Gastrocnemius medialis (tissue), 4 donors: Measurements from ENCODE around the gene GRIK1. TPM values are rescaled to one million over a fixed set of nuclear protein-coding genes. Genes with fewer than 3 reads are reported as not detected.

Experiments
- ATAC-seq, 2 donors: fragments of 150-250 bp; one replicate each; pipeline ENCODE4 v1.9.1; 2016
- DNase-seq, 2 donors: peaks; one replicate each; pipeline ENCODE4 v3.0.0-alpha.2; 2019
- H3K27ac ChIP-seq, 4 donors: fragments of 200-600 bp; sonication (generic); 1 replicate in 1 of 4; 2 replicates in 3 of 4; pipeline ENCODE4 v1.5.1; 2016 to 2018; ENCODE audit warnings: mild to moderate bottlenecking in 2 of 4, moderate library complexity in 1 of 4
- H3K27me3 ChIP-seq, 3 donors: fragments of 200-600 bp; sonication (generic) in 2 of 3; 1 replicate in 1 of 3; 2 replicates in 2 of 3; pipeline versions ENCODE4 v1.5.1 to v1.6.0; 2016 to 2019; ENCODE audit warnings: mild to moderate bottlenecking in 1 of 3, moderate library complexity in 1 of 3
- H3K36me3 ChIP-seq, 2 donors: fragments of 200-600 bp; sonication (generic) in 1 of 2; one replicate each; pipeline ENCODE4 v1.5.1; 2017 to 2018
- H3K4me1 ChIP-seq, 2 donors: fragments of 200-600 bp; sonication (generic) in 1 of 2; one replicate each; pipeline ENCODE4 v1.5.1; 2016 to 2017; ENCODE audit warnings: mild to moderate bottlenecking in 2 of 2
- H3K4me3 ChIP-seq, 4 donors: fragments of 200-600 bp; sonication (generic) in 3 of 4; 1 replicate in 1 of 4; 2 replicates in 3 of 4; pipeline ENCODE4 v1.5.1; 2016 to 2019; ENCODE audit warnings: mild to moderate bottlenecking in 2 of 4
- H3K9me3 ChIP-seq, 3 donors: fragments of 200-600 bp; sonication (generic) in 2 of 3; 1 replicate in 1 of 3; 2 replicates in 2 of 3; pipeline ENCODE4 v1.5.1; 2016 to 2019
- POLR2A ChIP-seq, 2 donors: fragments of 450-650 bp; IDR thresholded peaks; one replicate each; pipeline ENCODE4 v1.6.1; 2017; ENCODE audit warnings: antibody characterized with exemption in 2 of 2, mild to moderate bottlenecking in 2 of 2, moderate library complexity in 2 of 2
- in situ Hi-C, 4 donors: fragments of 200-750 bp; cut with MboI; loops; one replicate each; pipeline versions ENCODE4 v1.15.0 to v1.8.0; 2017; ENCODE audit warnings: low sequenced_read_pairs in 4 of 4
- intact Hi-C: fragments of 100-400 bp; cut with DNase I; formaldehyde crosslinking; loops from one replicate; pipeline ENCODE4 v1.15.1; 2023; ENCODE audit warnings: low total_unique reads
- total RNA-seq, 4 donors: library from RNA; depleted of rRNA; stranded (reverse); fragments of >200 nt; gene quantifications; one replicate each; pipeline versions ENCODE4 v1.1.0 to v1.2.3, GENCODE V29; 2016
- TF ChIP-seq, protein P1 (sequence below), 5 experiments: fragments of 450-650 bp in 3 of 5; fragments of 200-600 bp in 2 of 5; sonication (generic) in 2 of 5; IDR thresholded peaks in 4 of 5; conservative IDR thresholded peaks in 1 of 5; 1 replicate in 4 of 5; 2 replicates in 1 of 5; pipeline ENCODE4 v1.5.1; 2016 to 2019; ENCODE audit warnings: antibody characterized with exemption in 5 of 5, mild to moderate bottlenecking in 3 of 5, moderate library complexity in 3 of 5

The GRIK1 gene
- total RNA-seq, 4 donors from 2014 or later: 0.13 TPM; not detected in 3

- in situ Hi-C loops: no loop called here
- no peaks in the 10 kb centered on the region for H3K36me3 ChIP-seq
- TF ChIP-seq POLR2A (IDR thresholded peaks at IDR 0.05): no peak
- TF ChIP-seq, protein P1, sequence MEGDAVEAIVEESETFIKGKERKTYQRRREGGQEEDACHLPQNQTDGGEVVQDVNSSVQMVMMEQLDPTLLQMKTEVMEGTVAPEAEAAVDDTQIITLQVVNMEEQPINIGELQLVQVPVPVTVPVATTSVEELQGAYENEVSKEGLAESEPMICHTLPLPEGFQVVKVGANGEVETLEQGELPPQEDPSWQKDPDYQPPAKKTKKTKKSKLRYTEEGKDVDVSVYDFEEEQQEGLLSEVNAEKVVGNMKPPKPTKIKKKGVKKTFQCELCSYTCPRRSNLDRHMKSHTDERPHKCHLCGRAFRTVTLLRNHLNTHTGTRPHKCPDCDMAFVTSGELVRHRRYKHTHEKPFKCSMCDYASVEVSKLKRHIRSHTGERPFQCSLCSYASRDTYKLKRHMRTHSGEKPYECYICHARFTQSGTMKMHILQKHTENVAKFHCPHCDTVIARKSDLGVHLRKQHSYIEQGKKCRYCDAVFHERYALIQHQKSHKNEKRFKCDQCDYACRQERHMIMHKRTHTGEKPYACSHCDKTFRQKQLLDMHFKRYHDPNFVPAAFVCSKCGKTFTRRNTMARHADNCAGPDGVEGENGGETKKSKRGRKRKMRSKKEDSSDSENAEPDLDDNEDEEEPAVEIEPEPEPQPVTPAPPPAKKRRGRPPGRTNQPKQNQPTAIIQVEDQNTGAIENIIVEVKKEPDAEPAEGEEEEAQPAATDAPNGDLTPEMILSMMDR (IDR thresholded peaks at IDR 0.05 in 4 of 5, conservative IDR thresholded peaks at IDR 0.05 in 1 of 5): no peak
- H3K4me1 ChIP-seq: no peaks in the 10 kb centered on the region
- H3K9me3 ChIP-seq: no peaks in the 10 kb centered on the region
- ATAC-seq: no peak
- DNase-seq: no peak
- intact Hi-C loops: no loop called here
- no peak overlapping the region for H3K27ac ChIP-seq
- H3K4me3 ChIP-seq: no peak overlapping the region
- no peaks in the 10 kb centered on the region for H3K27me3 ChIP-seq
Measured at GRCh38 chr21:29904359-29905282, 35.2 kb downstream of the GRIK1 start.

DNA sequence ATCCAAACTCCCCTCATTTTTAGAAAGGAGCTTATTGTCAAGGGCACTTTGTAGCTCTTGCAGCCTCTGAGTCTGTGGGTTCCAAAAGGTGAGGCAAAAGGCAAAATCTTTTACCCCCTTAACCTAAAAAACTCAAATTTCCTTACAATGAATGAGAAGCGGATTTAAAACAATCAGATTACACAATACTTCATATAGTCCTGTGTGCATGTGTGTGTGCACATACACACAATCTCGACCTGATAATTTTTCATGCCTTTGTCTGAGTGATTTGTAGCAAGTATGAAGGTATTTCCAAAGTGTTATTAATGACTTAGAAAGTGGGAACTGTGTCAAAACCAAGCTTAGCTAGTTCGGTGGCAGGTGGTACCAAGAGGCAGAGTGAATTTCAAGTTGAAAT, 42.9 kb downstream of the GRIK1 start:
- Histone ChIP-seq H3K36me3 (no peaks in the 10 kb centered on the region), H3K4me3 (no peak overlapping the region), H3K9me3 (no peaks in the 10 kb centered on the region), H3K27me3 (no peaks in the 10 kb centered on the region), H3K4me1 (no peaks in the 10 kb centered on the region), H3K27ac (no peak overlapping the region)
- no peak for ATAC-seq
- TF ChIP-seq POLR2A (IDR thresholded peaks at IDR 0.05): no peak
- TF ChIP-seq, protein P1 (IDR thresholded peaks at IDR 0.05 in 4 of 5, conservative IDR thresholded peaks at IDR 0.05 in 1 of 5): no peak
- DNase-seq: no peak
- in situ Hi-C loops (no loop called here), intact Hi-C loops (no loop called here)

GRCh38 chr21:29893687-29894086, 46.1 kb downstream of the GRIK1 start:
- ATAC-seq (no peak), DNase-seq (no peak)
- Histone ChIP-seq H3K36me3 (no peaks in the 10 kb centered on the region), H3K4me1 (no peaks in the 10 kb centered on the region), H3K4me3 (no peak overlapping the region), H3K9me3 (no peaks in the 10 kb centered on the region), H3K27ac (no peak overlapping the region), H3K27me3 (no peaks in the 10 kb centered on the region)
- in situ Hi-C loops (no loop called here), intact Hi-C loops (no loop called here)
- no peak for TF ChIP-seq POLR2A (IDR thresholded peaks at IDR 0.05)
- TF ChIP-seq, protein P1 (IDR thresholded peaks at IDR 0.05 in 4 of 5, conservative IDR thresholded peaks at IDR 0.05 in 1 of 5): no peak

DNA sequence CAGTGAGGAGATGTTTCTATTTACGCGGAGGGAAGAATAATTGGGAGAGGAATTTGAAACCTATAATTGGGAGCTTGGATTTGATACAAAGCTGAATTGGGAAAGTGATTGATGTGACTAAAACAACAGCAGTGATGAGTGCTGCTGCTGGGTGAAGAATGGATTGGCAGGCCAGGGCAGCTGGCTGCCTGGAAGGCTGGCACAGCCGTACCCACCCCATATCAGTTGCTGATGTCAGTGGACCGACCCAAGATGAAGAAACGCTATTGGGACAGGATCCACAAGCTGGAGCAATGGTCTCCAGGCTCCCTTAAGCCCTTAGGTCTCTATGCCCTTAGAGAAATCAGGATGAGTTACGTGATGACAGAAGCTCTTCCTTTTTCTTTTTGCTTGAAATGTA, 47.4 kb downstream of the GRIK1 start:
- no peak overlapping the region for H3K27ac ChIP-seq
- intact Hi-C loops: no loop called here
- no peak for ATAC-seq

More for the DNA sequence above, 47.4 kb downstream of the GRIK1 start:
- H3K4me1 ChIP-seq: no peaks in the 10 kb centered on the region
- no peaks in the 10 kb centered on the region for H3K9me3 ChIP-seq
- no peak for DNase-seq
- H3K36me3 ChIP-seq: no peaks in the 10 kb centered on the region
- no peaks in the 10 kb centered on the region for H3K27me3 ChIP-seq
- H3K4me3 ChIP-seq: no peak overlapping the region
- in situ Hi-C loops: no loop called here
- no peak for TF ChIP-seq POLR2A (IDR thresholded peaks at IDR 0.05)
- TF ChIP-seq, protein P1 (IDR thresholded peaks at IDR 0.05 in 4 of 5, conservative IDR thresholded peaks at IDR 0.05 in 1 of 5): no peak
